GM19328 (cell line): ENCODE data around the gene REXO2.
A peak's percentile ranks its signal among the peaks of the same experiment; 100 is the strongest.

Experiments used
- ATAC-seq: cut with Tn5 transposase; IDR thresholded peaks from one replicate; pipeline ENCODE4 v1.9.1; 2021; ENCODE audit warnings: mild to moderate bottlenecking, moderate library complexity; ENCODE audit not compliant: unreplicated experiment

Gene REXO2

GRCh38 chr11:114439229-114440120 is at the start of gene REXO2:
REXO2 (plus strand) TSS chr11:114439467; CDS start chr11:114439529, 62 bp downstream.
- peak; percentile 98 for ATAC-seq

GRCh38 chr11:114392735-114393667 is 46.3 kb upstream of the REXO2 start:
- no peak for ATAC-seq

- no peak for ATAC-seq
Measured at GRCh38 chr11:114395736-114396135, 43.5 kb upstream of the REXO2 start.

GRCh38 chr11:114396916-114397315 is 42.4 kb upstream of the REXO2 start:
- no peak for ATAC-seq

GRCh38 chr11:114397349-114397982 is 41.8 kb upstream of the REXO2 start:
- no peak for ATAC-seq

DNA sequence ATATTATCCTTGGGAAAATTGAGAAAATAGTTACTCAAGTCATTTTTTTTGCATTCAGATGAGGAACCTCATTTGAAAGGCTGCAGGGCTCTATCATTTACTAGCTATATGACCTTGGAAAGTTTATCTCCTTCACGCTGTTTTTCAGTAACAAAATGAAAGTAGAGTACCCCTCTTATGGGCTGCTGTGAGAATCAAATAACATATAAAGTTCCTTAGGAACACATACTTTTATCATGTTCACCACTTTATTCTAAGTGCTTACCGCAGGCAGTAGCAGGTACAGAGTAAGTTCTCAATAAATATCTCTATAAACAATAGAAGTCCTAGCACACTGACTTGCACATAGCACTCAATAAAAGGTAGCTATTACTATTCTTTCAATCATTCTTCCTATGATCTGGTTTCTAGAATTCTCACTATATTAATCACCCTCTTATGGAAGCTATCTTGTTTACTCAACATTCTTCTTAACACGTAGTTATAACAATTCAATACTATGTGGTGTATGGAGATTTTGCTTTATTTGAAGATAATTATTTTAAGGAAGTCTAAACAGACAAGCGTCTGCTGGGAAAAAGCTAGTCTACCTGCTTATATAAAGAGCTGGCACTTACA is 40.9 kb upstream of the REXO2 start:
- ATAC-seq, result no peak

DNA sequence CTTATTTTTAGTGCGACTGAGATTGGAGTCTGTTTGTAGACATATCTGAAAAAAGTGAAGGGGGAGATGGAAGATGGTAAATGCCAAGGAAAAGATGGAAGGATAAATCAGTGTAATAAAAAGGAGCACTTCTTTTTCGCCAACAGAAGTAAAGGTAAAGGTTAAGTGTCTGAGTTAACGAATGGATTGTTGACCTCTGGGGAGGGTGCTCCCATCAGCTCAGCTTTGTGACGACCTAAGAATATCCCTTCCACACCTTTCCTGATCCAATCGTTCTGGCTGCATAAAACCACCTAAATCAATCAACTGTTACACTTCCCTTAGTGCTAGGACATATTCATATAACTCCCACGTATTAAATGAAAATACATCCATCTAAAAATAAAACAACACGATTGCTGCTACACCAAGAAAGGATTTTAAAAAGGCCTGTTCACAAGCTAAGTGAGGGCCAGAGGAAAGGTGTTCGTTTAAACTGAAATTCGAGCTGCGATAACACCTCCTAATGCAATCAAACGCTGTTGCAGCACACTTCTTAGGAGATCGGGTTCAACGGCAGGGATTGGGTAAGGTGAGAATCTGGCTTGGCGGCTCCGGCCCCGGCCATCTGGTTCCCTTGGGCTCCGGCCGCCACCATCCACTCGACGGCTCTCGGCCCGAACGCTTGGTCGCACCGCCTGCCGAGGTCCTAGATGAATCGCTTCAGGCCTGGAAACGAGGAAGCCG is 39.6 kb upstream of the REXO2 start:
- ATAC-seq, result peak; percentile 7

DNA sequence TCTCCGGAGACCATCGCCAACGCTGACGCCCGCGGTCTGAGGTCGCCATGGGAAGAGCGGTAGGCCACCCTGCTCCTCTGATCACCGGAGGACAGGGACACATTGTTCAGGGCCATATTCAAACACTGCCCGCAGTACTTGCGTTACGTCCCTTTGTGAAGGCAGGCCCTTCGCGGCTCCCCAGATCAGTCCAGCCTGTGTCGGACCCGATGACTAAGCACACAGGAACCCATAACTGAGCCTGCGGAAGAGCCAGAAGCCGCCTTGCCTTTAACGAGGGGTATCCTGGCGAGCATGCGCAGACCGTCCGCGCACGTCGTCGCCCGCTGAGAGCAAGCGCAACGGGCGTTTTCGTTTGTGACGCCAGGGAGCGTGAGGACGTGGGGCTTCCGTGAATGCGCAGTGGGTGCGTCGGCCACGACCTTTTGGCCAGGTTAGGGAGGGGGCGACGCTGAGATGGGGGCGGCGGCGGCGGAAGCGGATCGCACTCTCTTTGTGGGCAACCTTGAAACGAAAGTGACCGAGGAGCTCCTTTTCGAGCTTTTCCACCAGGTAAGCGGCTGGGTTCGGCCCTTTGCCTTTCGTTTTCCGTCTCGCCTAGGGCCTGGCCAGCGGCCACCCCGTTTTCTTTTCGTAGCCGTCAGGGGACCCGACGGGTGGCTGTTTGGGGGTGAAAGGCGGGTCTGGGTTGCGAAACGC is 38.9 kb upstream of the REXO2 start, which contains the start of the genes C11orf71 and RBM7:
C11orf71 (minus strand) TSS at position 296 of the 699 bp plus-strand sequence; CDS start at position 116, 180 bp downstream.
RBM7 (plus strand) TSS at position 451 of the 699 bp plus-strand sequence; CDS start at position 457, 6 bp downstream.
- ATAC-seq, result peak; percentile 97

DNA sequence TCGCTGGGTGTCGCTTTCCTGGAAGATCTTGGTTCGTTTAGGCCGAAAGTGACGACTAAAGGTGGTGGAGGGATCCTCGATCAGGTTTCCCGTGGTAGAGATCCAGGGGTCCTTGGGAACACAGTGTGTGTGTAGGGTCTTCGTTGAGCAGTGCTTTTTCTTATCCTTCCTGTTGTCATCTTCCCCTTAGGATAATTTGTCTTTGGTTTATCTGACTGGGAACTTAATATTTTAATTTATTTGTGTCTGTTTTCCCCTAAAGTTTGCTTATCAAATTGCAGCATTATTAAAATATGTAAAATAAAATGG is 38.4 kb upstream of the REXO2 start:
- no peak for ATAC-seq

- no peak for ATAC-seq
Measured at GRCh38 chr11:114401311-114401710, 38.0 kb upstream of the REXO2 start.

GRCh38 chr11:114412946-114413345 is 26.3 kb upstream of the REXO2 start:
- ATAC-seq, result no peak

- ATAC-seq, result no peak
Measured at GRCh38 chr11:114413958-114414357, 25.3 kb upstream of the REXO2 start.

GRCh38 chr11:114416441-114416961 is 22.8 kb upstream of the REXO2 start:
- ATAC-seq, result no peak

DNA sequence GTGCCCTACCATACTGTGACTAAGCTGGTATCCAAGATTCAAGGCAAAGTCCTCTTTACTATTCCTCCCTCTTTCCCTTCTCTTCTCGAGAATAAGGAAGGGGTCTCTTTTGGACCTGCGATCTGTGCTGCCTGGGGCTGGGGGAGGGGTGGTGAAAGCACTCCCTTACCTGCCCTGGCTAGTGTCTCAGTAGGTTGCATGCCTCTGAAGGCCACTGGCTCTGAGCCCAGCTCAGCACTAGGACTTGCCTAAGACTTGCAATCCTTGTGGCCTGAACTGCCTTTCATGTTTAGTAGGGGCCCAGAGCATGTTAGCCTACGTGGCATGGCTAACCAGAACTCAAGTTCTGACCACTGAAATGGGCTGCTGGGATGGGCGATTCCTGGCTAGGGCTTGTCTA is 13.0 kb upstream of the REXO2 start:
- ATAC-seq, result no peak

DNA sequence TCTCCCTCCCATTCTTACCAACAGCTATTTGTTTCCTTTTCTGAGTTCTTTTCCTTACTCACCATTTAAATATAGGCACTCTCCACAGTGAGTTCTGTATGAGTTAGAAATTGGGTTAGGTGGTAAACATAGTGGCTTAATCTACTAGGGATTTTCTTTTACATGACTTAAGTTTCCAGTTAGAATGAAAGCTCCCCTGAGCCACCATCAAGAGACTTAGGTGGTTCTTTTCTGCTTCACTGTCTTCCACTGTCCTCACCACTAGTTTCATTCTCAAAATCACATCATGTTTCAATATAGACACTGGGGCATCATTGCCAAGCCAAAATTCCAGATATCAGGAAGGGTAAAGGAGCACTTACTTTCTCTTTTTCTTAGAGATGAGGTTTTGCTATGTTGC is 9.0 kb upstream of the REXO2 start:
- no peak for ATAC-seq

DNA sequence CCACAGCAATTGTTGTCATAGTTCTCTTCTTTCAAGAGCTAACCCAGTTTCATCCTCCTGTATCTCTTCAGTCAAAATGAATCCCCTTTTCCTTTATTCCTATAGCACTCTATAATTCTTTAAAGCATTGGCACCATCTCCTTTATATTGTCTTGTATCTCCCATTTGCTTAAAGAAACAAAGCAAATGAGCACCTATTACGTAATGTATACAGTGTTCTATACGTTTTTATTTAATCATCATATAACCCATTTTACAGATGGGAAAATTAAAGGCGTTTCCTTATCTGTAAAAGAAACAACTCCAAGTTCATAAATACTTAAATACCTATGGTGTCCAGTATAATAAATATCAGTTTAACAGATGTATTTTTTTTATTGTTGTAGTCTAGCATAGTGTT is 6.4 kb upstream of the REXO2 start:
- ATAC-seq, result no peak

GRCh38 chr11:114433376-114433775 is 5.9 kb upstream of the REXO2 start:
- ATAC-seq, result no peak

DNA sequence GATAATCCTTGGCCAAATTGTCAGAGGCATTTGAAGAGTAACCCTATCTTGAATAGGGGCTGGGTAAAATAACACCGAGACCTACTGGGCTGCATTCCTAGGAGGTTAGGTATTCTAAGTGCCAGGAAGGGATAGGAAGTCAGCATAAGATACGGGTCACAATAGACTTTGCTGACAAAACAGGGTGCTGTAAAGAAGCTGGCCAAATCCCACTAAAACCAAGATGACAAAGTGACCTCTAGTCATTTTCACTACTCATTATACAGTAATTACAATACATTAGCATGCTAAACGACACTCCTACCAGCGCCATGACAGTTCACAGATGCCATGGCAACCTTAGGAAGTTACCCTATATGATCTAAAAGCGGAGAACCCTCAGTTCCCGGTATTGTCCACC is 964 bp upstream of the REXO2 start:
- no peak for ATAC-seq
